ENCODE data around the gene MBP. TPM values are rescaled to one million over a fixed set of nuclear protein-coding genes. Genes with fewer than 3 reads are reported as not detected.

The MBP gene
- total RNA-seq, 1 experiment from 2014 or later = 31.6 TPM

GRCh38 chr18:77074431-77074830, 58.2 kb downstream of the MBP start:
- Mint-ChIP-seq H3K9me3 (ENCODE audit: unreplicated experiment) (no peaks in the 10 kb centered on the region), H3K27ac (ENCODE audit: low read depth, unreplicated experiment) (no peak overlapping the region), H3K4me3 (ENCODE audit: unreplicated experiment) (no peak overlapping the region), H3K36me3 (ENCODE audit: insufficient read depth, unreplicated experiment) (no peaks in the 10 kb centered on the region), H3K27me3 (ENCODE audit: insufficient read depth, unreplicated experiment) (no peaks in the 10 kb centered on the region), H3K4me1 (ENCODE audit: insufficient read depth, unreplicated experiment) (peaks cover 17% of the 10 kb centered on the region)
- BruUV-seq (replicated peaks) = no TSS peak
- intact Hi-C loops (cut with micrococcal nuclease) = no loop called here
- ChIA-PET CTCF (no interaction called here), POLR2A (interaction anchor here (1.4 to 5.2 kb wide), 3 partner anchors 9 to 14 kb away, joined by 3 to 23 read pairs (median 4); no protein-coding TSS in a partner anchor)
- DNase-seq (ENCODE audit: unreplicated experiment) = no peak
- no peak for TF ChIP-seq CTCF (IDR thresholded peaks at IDR 0.05; ENCODE audit: unreplicated experiment)

- POLR2A ChIA-PET = interaction anchor here (1.4 to 5.2 kb wide), 3 partner anchors 8 to 15 kb away, joined by 3 to 23 read pairs (median 4); no protein-coding TSS in a partner anchor
- CTCF ChIA-PET = interaction anchor here (0.7 kb wide), 1 partner anchor 73 kb away, joined by 3 read pairs; no protein-coding TSS in a partner anchor
- no peaks in the 10 kb centered on the region for H3K36me3 Mint-ChIP-seq (ENCODE audit: insufficient read depth, unreplicated experiment)
- H3K27me3 Mint-ChIP-seq (ENCODE audit: insufficient read depth, unreplicated experiment) = no peaks in the 10 kb centered on the region
- no peak overlapping the region for H3K4me3 Mint-ChIP-seq (ENCODE audit: unreplicated experiment)
- H3K4me1 Mint-ChIP-seq (ENCODE audit: insufficient read depth, unreplicated experiment) = peaks cover 17% of the 10 kb centered on the region
- intact Hi-C loops (cut with micrococcal nuclease) = no loop called here
- no peak overlapping the region for H3K27ac Mint-ChIP-seq (ENCODE audit: low read depth, unreplicated experiment)
- no peak for DNase-seq (ENCODE audit: unreplicated experiment)
- no TSS peak for BruUV-seq (replicated peaks)
- no peak for TF ChIP-seq CTCF (IDR thresholded peaks at IDR 0.05; ENCODE audit: unreplicated experiment)
- no peaks in the 10 kb centered on the region for H3K9me3 Mint-ChIP-seq (ENCODE audit: unreplicated experiment)
These were observed 59.1 kb downstream of the MBP start for GRCh38 chr18:77073336-77074093.

GRCh38 chr18:77072566-77072965, 60.0 kb downstream of the MBP start:
- Mint-ChIP-seq H3K9me3 (ENCODE audit: unreplicated experiment) (no peaks in the 10 kb centered on the region), H3K27ac (ENCODE audit: low read depth, unreplicated experiment) (no peak overlapping the region), H3K4me1 (ENCODE audit: insufficient read depth, unreplicated experiment) (peaks cover 27% of the 10 kb centered on the region), H3K4me3 (ENCODE audit: unreplicated experiment) (no peak overlapping the region), H3K27me3 (ENCODE audit: insufficient read depth, unreplicated experiment) (no peaks in the 10 kb centered on the region), H3K36me3 (ENCODE audit: insufficient read depth, unreplicated experiment) (no peaks in the 10 kb centered on the region)
- no TSS peak for BruUV-seq (replicated peaks)
- no peak for TF ChIP-seq CTCF (IDR thresholded peaks at IDR 0.05; ENCODE audit: unreplicated experiment)
- POLR2A ChIA-PET = interaction anchor here (1.6 to 5.2 kb wide), 2 partner anchors 13 to 30 kb away, joined by 9 to 23 read pairs; no protein-coding TSS in a partner anchor
- DNase-seq (ENCODE audit: unreplicated experiment) = no peak
- CTCF ChIA-PET = no interaction called here
- intact Hi-C loops (cut with micrococcal nuclease) = no loop called here

- Mint-ChIP-seq H3K4me1 (ENCODE audit: insufficient read depth, unreplicated experiment) (peaks cover 34% of the 10 kb centered on the region), H3K36me3 (ENCODE audit: insufficient read depth, unreplicated experiment) (no peaks in the 10 kb centered on the region), H3K27ac (ENCODE audit: low read depth, unreplicated experiment) (peak overlapping the region; percentile 83), H3K27me3 (ENCODE audit: insufficient read depth, unreplicated experiment) (no peaks in the 10 kb centered on the region), H3K9me3 (ENCODE audit: unreplicated experiment) (no peaks in the 10 kb centered on the region), H3K4me3 (ENCODE audit: unreplicated experiment) (peak overlapping the region; percentile 37)
- peak; percentile 88 for DNase-seq (ENCODE audit: unreplicated experiment)
- POLR2A ChIA-PET = interaction anchor here (0.6 to 5.2 kb wide), 10 partner anchors 13 to 673 kb away, joined by 3 to 23 read pairs (median 4); no protein-coding TSS in a partner anchor
- intact Hi-C loops (cut with micrococcal nuclease) = no loop called here
- CTCF ChIA-PET = interaction anchor here (0.6 to 1.2 kb wide), 4 partner anchors 11 to 69 kb away, joined by 3 to 4 read pairs (median 3); no protein-coding TSS in a partner anchor
- BruUV-seq (replicated peaks) = no TSS peak
- no peak for TF ChIP-seq CTCF (IDR thresholded peaks at IDR 0.05; ENCODE audit: unreplicated experiment)
These were observed 60.8 kb downstream of the MBP start for GRCh38 chr18:77071711-77072292.
